Mesenchymal stem cell (in vitro differentiated cells and primary cell): ENCODE data around the gene SHTN1.

Experiments
- DNase-seq: peaks from one replicate; pipeline ENCODE4 v3.0.0-alpha.2; 2013
- H2AFZ ChIP-seq: one replicate; pipeline ENCODE4 v1.6.1; 2013; ENCODE audit warnings: low read depth, mild to moderate bottlenecking, control low read depth, inconsistent platforms, low read length, moderate library complexity
- H2AK5ac ChIP-seq: 2 replicates; pipeline ENCODE4 v1.6.1; 2013; ENCODE audit warnings: low read length, moderate library complexity, mild to moderate bottlenecking, inconsistent platforms; ENCODE audit not compliant: severe bottlenecking
- H2BK120ac ChIP-seq: one replicate; pipeline ENCODE4 v1.6.1; 2013; ENCODE audit warnings: low read depth, mild to moderate bottlenecking, inconsistent platforms, low read length, moderate library complexity
- H2BK12ac ChIP-seq, 2 experiments: one replicate each; pipeline ENCODE4 v1.6.1; 2013; ENCODE audit warnings: inconsistent platforms in 2 of 2, low read length in 2 of 2, mild to moderate bottlenecking in 2 of 2, moderate library complexity in 2 of 2, control low read depth in 1 of 2
- H2BK15ac ChIP-seq: one replicate; pipeline ENCODE4 v1.6.1; 2013; ENCODE audit warnings: mild to moderate bottlenecking, low read depth, inconsistent platforms; ENCODE audit not compliant: poor library complexity, severe bottlenecking
- H2BK5ac ChIP-seq: 2 replicates; pipeline ENCODE4 v1.6.1; 2013; ENCODE audit warnings: low read depth, mild to moderate bottlenecking, low read length, control low read depth, inconsistent platforms; ENCODE audit not compliant: poor library complexity, severe bottlenecking
- H3K14ac ChIP-seq, 2 experiments: one replicate each; pipeline ENCODE4 v1.6.1; 2013; ENCODE audit warnings: inconsistent platforms in 2 of 2, low read length in 2 of 2, control low read depth in 1 of 2, mild to moderate bottlenecking in 1 of 2, moderate library complexity in 1 of 2
- H3K18ac ChIP-seq, 2 experiments: one replicate each; pipeline ENCODE4 v1.6.1; 2013; ENCODE audit warnings: inconsistent platforms in 2 of 2, low read length in 2 of 2, control low read depth in 1 of 2, low read depth in 1 of 2, mild to moderate bottlenecking in 1 of 2
- H3K23ac ChIP-seq, 2 experiments: one replicate each; pipeline ENCODE4 v1.6.1; 2013; ENCODE audit warnings: inconsistent platforms in 2 of 2, low read length in 2 of 2, mild to moderate bottlenecking in 2 of 2, moderate library complexity in 2 of 2, control low read depth in 1 of 2
- H3K27ac ChIP-seq: 2 replicates; pipeline ENCODE4 v1.5.1; 2013; ENCODE audit warnings: mild to moderate bottlenecking, moderate library complexity, low read length, control low read depth, inconsistent platforms; ENCODE audit not compliant: poor library complexity, severe bottlenecking
- H3K27me3 ChIP-seq, 2 experiments: 2 replicates each; pipeline versions ENCODE4 v1.6.1 to v1.7.0; 2013; ENCODE audit warnings: low read length in 2 of 2, mild to moderate bottlenecking in 2 of 2, moderate library complexity in 2 of 2, control low read depth in 1 of 2, inconsistent platforms in 1 of 2; ENCODE audit not compliant: control insufficient read depth in 1 of 2, insufficient read depth in 1 of 2
- H3K36me3 ChIP-seq, 2 experiments: 2 replicates each; pipeline versions ENCODE4 v1.6.1 to v1.7.0; 2013; ENCODE audit warnings: low read length in 2 of 2, control low read depth in 1 of 2, inconsistent platforms in 1 of 2, low read depth in 1 of 2, mild to moderate bottlenecking in 1 of 2; ENCODE audit not compliant: insufficient read depth in 2 of 2, control insufficient read depth in 1 of 2
- H3K4ac ChIP-seq, 2 experiments: one replicate each; pipeline ENCODE4 v1.6.1; 2013; ENCODE audit warnings: inconsistent platforms in 2 of 2, low read length in 2 of 2, mild to moderate bottlenecking in 2 of 2, moderate library complexity in 2 of 2, control low read depth in 1 of 2, low read depth in 1 of 2
- H3K4me1 ChIP-seq: 2 replicates; pipeline ENCODE4 v1.6.1; 2013; ENCODE audit warnings: low read depth, low read length, control low read depth; ENCODE audit not compliant: control insufficient read depth, insufficient read depth
- H3K4me2 ChIP-seq: 2 replicates; pipeline ENCODE4 v1.6.1; 2013; ENCODE audit warnings: low read length, mild to moderate bottlenecking, inconsistent platforms; ENCODE audit not compliant: poor library complexity, severe bottlenecking
- H3K4me3 ChIP-seq, 2 experiments: 2 replicates each; pipeline versions ENCODE4 v1.5.1 to v1.7.0; 2013; ENCODE audit warnings: low read length in 2 of 2, mild to moderate bottlenecking in 2 of 2, control low read depth in 1 of 2, low read depth in 1 of 2; ENCODE audit not compliant: insufficient read depth in 1 of 2
- H3K79me1 ChIP-seq: replicated peaks from 2 replicates; pipeline ENCODE4 v1.6.1; 2013; ENCODE audit warnings: mild to moderate bottlenecking, control low read depth, low read length, inconsistent platforms; ENCODE audit not compliant: poor library complexity, severe bottlenecking
- H3K9ac ChIP-seq: 2 replicates; pipeline ENCODE4 v1.7.0; 2013; ENCODE audit warnings: mild to moderate bottlenecking, low read length, moderate library complexity
- H3K9me3 ChIP-seq: 2 replicates; pipeline ENCODE4 v1.7.0; 2013; ENCODE audit warnings: mild to moderate bottlenecking, low read length; ENCODE audit not compliant: control insufficient read depth
- H4K8ac ChIP-seq: one replicate; pipeline ENCODE4 v1.6.1; 2013; ENCODE audit warnings: inconsistent platforms, mild to moderate bottlenecking, low read length, moderate library complexity
- H4K91ac ChIP-seq: one replicate; pipeline ENCODE4 v1.6.1; 2013; ENCODE audit warnings: mild to moderate bottlenecking, low read length, inconsistent platforms
- WGBS: methylation state at CpG from one replicate; pipeline ENCODE4 v1.1.7; 2013; ENCODE audit warnings: mixed read lengths; 5-methylcytosine and 5-hydroxymethylcytosine counted together

SHTN1 gene

DNA sequence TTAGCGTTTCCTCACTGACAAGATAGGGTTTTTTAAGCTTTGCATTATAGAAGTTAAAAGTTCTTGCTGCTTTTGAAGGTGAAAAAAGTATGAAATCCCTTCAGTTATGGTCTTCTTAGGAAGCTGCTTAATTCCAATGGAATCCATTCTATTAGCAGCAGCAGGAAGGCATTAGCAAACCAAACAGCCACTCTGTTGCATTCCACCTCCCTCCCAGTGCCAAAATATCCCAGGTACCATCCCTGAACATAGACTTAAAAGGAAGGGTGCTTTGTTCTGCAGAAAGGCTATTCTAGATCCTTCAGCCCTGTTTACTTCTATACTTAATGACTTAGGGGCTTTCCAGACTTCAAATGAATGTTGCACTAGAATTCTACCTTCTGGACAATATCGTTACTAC, 131.9 kb downstream of the SHTN1 start:
- no peak overlapping the region for H2BK120ac ChIP-seq
- no peak overlapping the region for H2BK5ac ChIP-seq
- no peak overlapping the region for H3K18ac ChIP-seq
- no peak overlapping the region for H2BK12ac ChIP-seq
- H3K27ac ChIP-seq, result no peak overlapping the region
- H3K23ac ChIP-seq, result no peak overlapping the region
- no peak overlapping the region for H2AK5ac ChIP-seq
- peaks cover 4% of the 10 kb centered on the region for H3K4me1 ChIP-seq
- no peaks in the 10 kb centered on the region for H3K79me1 ChIP-seq
- H4K8ac ChIP-seq, result no peak overlapping the region
- DNase-seq, result no peak
- no peak overlapping the region for H2BK15ac ChIP-seq
- no peaks in the 10 kb centered on the region for H3K9me3 ChIP-seq
- H3K14ac ChIP-seq, result no peak overlapping the region
- H3K27me3 ChIP-seq, result peaks cover 3 to 17% of the 10 kb centered on the region in 2 experiments
- H3K4me2 ChIP-seq, result no peak overlapping the region
- no peak overlapping the region for H4K91ac ChIP-seq
- H3K4me3 ChIP-seq, result no peak overlapping the region
- no peak overlapping the region for H2AFZ ChIP-seq
- no peak overlapping the region for H3K9ac ChIP-seq
- no peak overlapping the region for H3K4ac ChIP-seq
- H3K36me3 ChIP-seq, result no peaks in the 10 kb centered on the region
- 100% methylated on average over 1 of the region's 2 CpGs for WGBS

DNA sequence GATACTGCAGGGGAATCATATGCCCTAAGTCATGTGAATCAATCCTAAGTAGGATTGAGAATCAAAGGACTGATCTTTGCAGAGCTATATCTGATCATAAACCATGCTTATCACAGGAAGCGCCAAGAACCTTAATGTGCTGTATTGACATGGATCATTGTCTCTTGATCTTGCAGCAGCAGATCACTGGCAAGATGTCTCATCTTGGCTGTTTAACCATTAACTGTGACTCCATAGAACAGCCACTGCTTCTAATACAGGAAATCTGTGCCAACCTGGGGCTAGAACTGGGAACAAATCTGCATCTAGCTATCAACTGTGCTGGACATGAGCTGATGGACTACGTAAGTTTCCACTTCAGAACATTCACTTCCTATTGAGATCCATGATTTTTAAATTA, 134.0 kb downstream of the SHTN1 start:
- Histone ChIP-seq H3K79me1 (no peaks in the 10 kb centered on the region), H2BK12ac (no peak overlapping the region)
- 100% methylated on average over 1 of the region's 2 CpGs for WGBS

GRCh38 chr10:116868722-116869121, 136.3 kb downstream of the SHTN1 start:
- no peak overlapping the region for H4K91ac ChIP-seq
- H2AFZ ChIP-seq, result no peak overlapping the region
- no peak overlapping the region for H3K23ac ChIP-seq
- H2BK12ac ChIP-seq, result no peak overlapping the region
- H3K14ac ChIP-seq, result no peak overlapping the region
- no peak overlapping the region for H3K9ac ChIP-seq
- no peaks in the 10 kb centered on the region for H3K79me1 ChIP-seq
- no peak overlapping the region for H4K8ac ChIP-seq
- no peaks in the 10 kb centered on the region for H3K9me3 ChIP-seq
- no peak overlapping the region for H3K27ac ChIP-seq
- H2BK15ac ChIP-seq, result no peak overlapping the region
- no peaks in the 10 kb centered on the region for H3K36me3 ChIP-seq
- peaks cover 0 to 13% of the 10 kb centered on the region in 2 experiments for H3K27me3 ChIP-seq
- H3K18ac ChIP-seq, result no peak overlapping the region
- H2BK120ac ChIP-seq, result no peak overlapping the region
- H3K4me2 ChIP-seq, result no peak overlapping the region
- H3K4me3 ChIP-seq, result no peak overlapping the region
- DNase-seq, result no peak
- no peak overlapping the region for H2AK5ac ChIP-seq
- H3K4me1 ChIP-seq, result peaks cover 3% of the 10 kb centered on the region
- 63% methylated on average over 2 of the region's 4 CpGs for WGBS
- H3K4ac ChIP-seq, result no peak overlapping the region
- H2BK5ac ChIP-seq, result no peak overlapping the region

More for the DNA sequence above, 134.0 kb downstream of the SHTN1 start:
- H3K4me2 ChIP-seq, result no peak overlapping the region
- H3K18ac ChIP-seq, result no peak overlapping the region
- H3K36me3 ChIP-seq, result no peaks in the 10 kb centered on the region
- no peak overlapping the region for H2BK15ac ChIP-seq
- H2BK5ac ChIP-seq, result no peak overlapping the region
- DNase-seq, result no peak
- H3K9ac ChIP-seq, result no peak overlapping the region
- no peak overlapping the region for H2BK120ac ChIP-seq
- H2AK5ac ChIP-seq, result no peak overlapping the region
- no peak overlapping the region for H3K14ac ChIP-seq
- H3K4me1 ChIP-seq, result peaks cover 6% of the 10 kb centered on the region
- H4K8ac ChIP-seq, result no peak overlapping the region
- H3K23ac ChIP-seq, result no peak overlapping the region
- no peaks in the 10 kb centered on the region for H3K9me3 ChIP-seq
- peaks cover 3 to 16% of the 10 kb centered on the region in 2 experiments for H3K27me3 ChIP-seq
- H4K91ac ChIP-seq, result no peak overlapping the region
- H3K27ac ChIP-seq, result no peak overlapping the region
- no peak overlapping the region for H3K4me3 ChIP-seq
- H3K4ac ChIP-seq, result no peak overlapping the region
- H2AFZ ChIP-seq, result no peak overlapping the region

- Histone ChIP-seq H3K9me3 (no peaks in the 10 kb centered on the region), H3K18ac (no peak overlapping the region), H4K91ac (no peak overlapping the region), H3K36me3 (no peaks in the 10 kb centered on the region), H2AFZ (no peak overlapping the region), H3K23ac (no peak overlapping the region), H2BK5ac (no peak overlapping the region), H3K27me3 (peaks cover 0 to 9% of the 10 kb centered on the region in 2 experiments), H2BK120ac (no peak overlapping the region), H3K27ac (no peak overlapping the region), H3K4me3 (no peak overlapping the region), H3K14ac (no peak overlapping the region), H2BK15ac (no peak overlapping the region), H3K79me1 (no peaks in the 10 kb centered on the region), H3K4me1 (peaks cover 3% of the 10 kb centered on the region), H3K4me2 (no peak overlapping the region), H3K4ac (no peak overlapping the region), H4K8ac (no peak overlapping the region), H3K9ac (no peak overlapping the region), H2BK12ac (no peak overlapping the region), H2AK5ac (no peak overlapping the region)
- DNase-seq, result no peak
- WGBS, result 75% methylated on average over 4 of the region's 4 CpGs
These were observed 136.8 kb downstream of the SHTN1 start for GRCh38 chr10:116868198-116868676.
